DMS153 treated with DMSO at 0.1 percent for 48 hours (cell line): ENCODE measurements around the gene LAMA4.

ENCODE experiments used
- DNase-seq: peaks from one replicate; lab custom pipeline; 2025; ENCODE audit not compliant: unreplicated experiment; lab: John Stamatoyannopoulos, UW

LAMA4 gene

DNA sequence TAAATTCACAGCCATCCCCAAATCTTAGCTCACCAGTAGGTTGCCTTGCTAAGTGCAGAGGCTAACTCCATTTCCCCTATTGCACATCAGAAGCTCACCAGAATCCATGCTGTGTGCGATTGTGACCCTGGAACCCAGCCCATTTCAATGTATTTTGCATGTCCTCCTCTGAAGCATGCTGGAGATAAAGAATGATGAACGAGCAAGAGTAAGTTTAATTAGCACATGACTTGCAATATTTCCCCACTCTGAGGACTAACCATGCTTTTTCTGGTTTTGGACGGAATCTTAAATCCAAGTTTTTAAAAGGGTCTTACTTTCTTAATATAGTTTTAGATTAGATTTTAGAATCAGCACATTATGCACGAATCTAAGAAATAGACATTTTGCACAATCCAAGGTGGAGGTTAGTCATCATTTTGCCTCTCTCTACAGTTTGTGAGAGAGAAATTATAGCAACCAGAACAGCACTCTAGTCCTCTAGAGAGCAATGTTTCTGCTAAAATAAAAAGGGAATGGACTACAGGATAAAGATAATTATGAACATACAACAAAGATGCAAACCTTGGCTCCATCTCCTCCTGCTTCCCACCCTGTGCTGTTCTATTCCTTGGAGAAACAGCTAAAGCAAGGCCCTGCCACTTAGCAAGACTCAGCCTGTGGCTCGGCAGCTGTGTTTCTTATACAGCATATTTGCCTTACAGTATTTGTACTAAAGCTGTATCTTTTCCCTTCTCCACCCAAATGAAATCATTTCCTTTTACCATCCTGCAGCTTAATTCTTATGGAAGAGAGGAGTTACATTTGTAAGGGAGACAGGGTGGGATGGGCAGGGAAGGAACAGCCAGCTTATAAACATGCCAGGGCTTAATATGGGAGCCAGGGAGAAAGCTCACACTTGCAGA, 24.9 kb upstream of the LAMA4 start:
- no peak for DNase-seq

GRCh38 chr6:112275365-112275764, 21.0 kb upstream of the LAMA4 start:
- DNase-seq = no peak

DNA sequence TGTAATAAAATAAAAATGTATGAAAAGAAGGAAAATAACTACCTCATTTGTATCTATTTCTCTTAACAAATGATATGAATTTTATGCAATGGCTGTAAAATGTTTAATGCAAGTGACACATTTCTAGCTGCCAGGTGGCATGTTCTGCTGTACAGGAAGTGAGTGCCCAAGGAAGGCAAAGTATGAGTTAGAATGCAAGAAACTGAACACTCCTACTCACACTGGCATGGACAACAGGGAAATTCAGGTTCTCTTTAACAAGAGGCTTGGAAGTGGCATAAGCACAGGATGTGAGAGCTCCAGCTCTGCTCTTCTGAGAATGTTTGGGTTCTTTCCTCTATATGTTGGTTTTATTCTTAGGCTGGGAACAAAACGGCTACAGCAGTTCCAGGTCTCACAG, 20.4 kb upstream of the LAMA4 start:
- DNase-seq = no peak

DNA sequence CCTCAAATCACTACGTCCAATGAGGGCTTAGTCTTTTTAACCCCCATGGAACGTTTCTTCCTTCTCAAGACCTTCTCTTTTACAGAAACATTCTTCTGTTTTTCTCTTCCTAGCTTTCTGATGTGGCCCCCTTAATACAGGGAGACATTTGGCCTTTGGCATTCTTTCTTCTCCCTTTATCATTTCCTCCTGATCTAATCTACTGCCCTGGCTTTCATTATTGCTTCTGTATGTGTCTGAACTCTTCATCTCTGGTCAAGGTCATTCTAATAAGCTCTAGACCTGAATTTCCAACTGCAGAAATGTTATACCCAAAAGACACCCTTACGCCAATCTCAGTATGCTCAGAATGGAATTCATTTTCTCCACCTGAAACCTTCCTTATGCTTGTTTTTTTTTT, 18.4 kb upstream of the LAMA4 start:
- no peak for DNase-seq

DNA sequence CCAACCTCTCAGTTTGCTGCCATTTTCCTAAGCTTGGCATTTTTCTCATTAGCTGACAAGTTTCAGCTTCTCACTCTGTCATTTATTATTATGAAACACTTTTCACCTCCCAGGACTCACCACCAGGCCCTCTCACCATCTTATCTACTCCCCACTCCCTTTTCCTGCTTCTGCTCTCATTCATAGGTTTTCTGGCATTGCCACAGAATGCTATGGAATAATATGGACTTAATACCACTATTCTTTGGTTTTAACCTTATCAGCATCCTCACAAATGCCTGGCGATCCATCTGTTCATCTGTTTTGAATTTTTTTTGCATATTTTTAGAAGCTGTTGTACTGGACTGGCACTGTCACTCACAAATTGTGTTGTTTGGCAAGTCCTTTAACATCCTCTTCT, 16.4 kb upstream of the LAMA4 start:
- no peak for DNase-seq

GRCh38 chr6:112269979-112270566, 15.7 kb upstream of the LAMA4 start:
- DNase-seq = no peak

GRCh38 chr6:112269114-112269513, 14.7 kb upstream of the LAMA4 start:
- no peak for DNase-seq

DNA sequence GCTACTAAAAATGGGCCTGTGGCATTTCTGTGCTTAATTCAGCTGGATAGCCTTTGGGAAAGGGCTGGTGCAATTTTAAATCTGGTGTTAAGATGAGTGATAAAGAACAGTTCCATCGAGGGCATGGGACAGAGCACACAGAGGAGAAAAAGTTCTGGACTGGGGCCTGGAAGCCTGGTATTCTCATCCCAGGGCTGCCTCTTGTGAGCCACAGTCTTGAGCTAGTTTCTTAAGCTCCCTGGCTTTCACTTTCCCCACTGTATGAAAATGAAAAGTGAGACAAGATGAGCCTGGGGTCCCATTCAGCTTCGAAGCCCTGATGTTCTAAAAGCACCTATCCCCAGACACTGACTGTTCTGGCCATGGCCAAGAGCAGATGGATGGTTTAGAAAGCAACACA, 14.3 kb upstream of the LAMA4 start:
- no peak for DNase-seq

DNA sequence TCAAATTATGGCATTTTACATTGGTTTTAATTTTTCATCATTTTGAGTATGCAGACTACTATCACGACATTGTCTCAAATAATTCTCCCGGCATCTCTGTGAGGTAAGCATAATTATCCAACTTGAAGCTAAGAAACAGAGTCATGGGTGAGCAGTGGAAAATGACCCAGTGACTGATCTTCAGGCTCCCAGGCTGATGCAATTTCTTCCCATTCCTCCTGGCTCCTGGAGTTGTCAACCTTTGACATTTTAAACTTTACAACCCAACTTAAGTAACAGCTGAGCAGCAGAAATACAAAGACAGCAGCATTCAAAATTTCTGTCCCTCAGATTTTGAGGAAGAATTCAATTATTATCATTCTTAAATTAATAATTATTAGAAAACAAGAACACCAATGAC, 13.7 kb upstream of the LAMA4 start:
- no peak for DNase-seq

GRCh38 chr6:112266331-112266730, 12.0 kb upstream of the LAMA4 start:
- no peak for DNase-seq

DNA sequence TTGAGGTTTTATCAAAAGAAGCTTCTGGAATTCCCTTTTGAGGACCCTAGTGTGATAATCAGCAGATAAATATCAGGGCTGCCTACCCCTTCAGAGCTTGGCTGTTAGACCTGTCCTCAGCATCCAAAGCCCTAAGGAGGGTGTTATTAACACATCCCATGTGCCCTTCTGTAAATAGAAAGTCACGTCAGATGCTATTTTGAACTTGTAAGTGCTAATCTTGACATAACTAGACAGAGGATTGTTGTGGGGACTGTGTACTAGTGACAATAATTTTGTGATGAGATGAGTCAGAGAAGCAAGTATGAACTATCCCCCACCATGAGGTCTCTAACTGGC, 4.9 kb upstream of the LAMA4 start:
- no peak for DNase-seq

- no peak for DNase-seq
Measured at GRCh38 chr6:112258642-112259336, 4.4 kb upstream of the LAMA4 start.

- no peak for DNase-seq
Measured at GRCh38 chr6:112257178-112257855, 3.0 kb upstream of the LAMA4 start.

- DNase-seq = no peak
Measured at GRCh38 chr6:112254921-112255320, 554 bp upstream of the LAMA4 start.

GRCh38 chr6:112253498-112253840, 898 bp downstream of the LAMA4 start:
- no peak for DNase-seq

- no peak for DNase-seq
Measured at GRCh38 chr6:112252571-112253497, 1.5 kb downstream of the LAMA4 start.

GRCh38 chr6:112251171-112251875, 3.0 kb downstream of the LAMA4 start:
- no peak for DNase-seq

DNA sequence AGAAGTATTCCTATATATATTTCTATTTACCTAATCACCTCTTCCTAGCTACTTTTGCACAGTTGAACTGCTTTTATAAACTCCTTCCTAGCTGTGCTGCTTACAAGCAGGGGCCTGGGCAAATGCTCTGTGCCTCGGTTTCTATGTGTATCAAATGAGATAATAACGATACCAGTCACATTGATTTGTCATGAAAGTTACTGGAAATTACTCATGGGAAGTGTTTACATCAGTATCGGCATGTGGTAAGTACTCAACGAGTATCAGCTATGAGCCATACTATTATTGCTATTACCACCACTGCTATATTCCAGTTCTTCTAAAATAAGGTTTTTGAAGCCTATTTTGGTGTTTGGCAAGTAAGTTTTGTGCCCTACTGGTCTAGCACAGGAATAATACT, 4.9 kb downstream of the LAMA4 start:
- DNase-seq = no peak

DNA sequence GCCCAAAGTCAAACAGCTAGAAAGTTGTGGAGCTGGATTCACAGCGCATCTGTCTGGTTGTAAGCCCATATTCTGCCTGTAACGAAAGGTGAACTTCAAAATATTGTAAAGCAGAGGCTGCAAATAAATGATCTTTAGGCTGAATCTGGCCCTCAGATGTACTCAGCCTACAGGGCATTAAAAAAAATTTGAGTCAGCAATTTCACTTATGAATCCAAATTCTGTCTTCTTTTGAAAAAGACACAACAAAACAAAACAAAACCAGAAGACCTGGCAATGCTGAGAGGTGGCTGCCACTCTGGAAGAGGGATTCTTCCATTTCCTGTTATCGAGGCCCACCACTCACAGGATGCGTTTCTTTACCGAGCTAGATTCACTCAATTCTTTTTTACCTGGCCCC, 7.1 kb downstream of the LAMA4 start:
- DNase-seq = no peak
